KMS-11 (cell line): ENCODE data around the gene HBZ.

Source experiments
- H2AFZ ChIP-seq: fragments of 200-600 bp; sonication (generic); 2 replicates; pipeline ENCODE4 v1.6.1; 2016; ENCODE audit warnings: antibody characterized with exemption, mixed run types, low read depth
- H3K27ac ChIP-seq: fragments of 200-600 bp; sonication (generic); 2 replicates; pipeline ENCODE4 v1.6.1; 2016; ENCODE audit warnings: mild to moderate bottlenecking, mixed run types
- H3K27me3 ChIP-seq: fragments of 200-600 bp; sonication (generic); 2 replicates; pipeline ENCODE4 v1.6.1; 2017; ENCODE audit warnings: mild to moderate bottlenecking, low read depth, mixed run types, moderate library complexity; ENCODE audit not compliant: insufficient read depth
- H3K36me3 ChIP-seq: fragments of 200-600 bp; sonication (generic); 2 replicates; pipeline ENCODE4 v1.6.1; 2017; ENCODE audit warnings: mild to moderate bottlenecking, mixed run types; ENCODE audit not compliant: insufficient read depth
- H3K4me1 ChIP-seq: fragments of 200-600 bp; sonication (generic); 2 replicates; pipeline ENCODE4 v1.6.1; 2016; ENCODE audit warnings: mild to moderate bottlenecking, low read depth, mixed run types; ENCODE audit not compliant: poor library complexity, severe bottlenecking
- H3K4me2 ChIP-seq: fragments of 200-600 bp; sonication (generic); 2 replicates; pipeline ENCODE4 v1.7.0; 2016; ENCODE audit warnings: mild to moderate bottlenecking, mixed run types
- H3K4me3 ChIP-seq: fragments of 200-600 bp; sonication (generic); IDR thresholded peaks from 2 replicates; pipeline ENCODE4 v1.6.1; 2017; ENCODE audit warnings: low read depth, low read length, mixed read lengths; ENCODE audit not compliant: insufficient read depth
- H3K79me2 ChIP-seq: fragments of 200-600 bp; sonication (generic); 2 replicates; pipeline ENCODE4 v1.6.1; 2016; ENCODE audit warnings: low read depth, mixed run types; ENCODE audit not compliant: insufficient read depth
- H3K9ac ChIP-seq: fragments of 200-600 bp; sonication (generic); 2 replicates; pipeline ENCODE4 v1.6.1; 2016; ENCODE audit warnings: mild to moderate bottlenecking, mixed run types
- H4K20me1 ChIP-seq: fragments of 200-600 bp; sonication (generic); 2 replicates; pipeline ENCODE4 v1.6.1; 2016; ENCODE audit warnings: mild to moderate bottlenecking, mixed run types; ENCODE audit not compliant: insufficient read depth
- CTCF ChIP-seq: fragments of 200-600 bp; sonication (generic); conservative IDR thresholded peaks from 2 replicates; pipeline ENCODE4 v1.6.1; 2017; ENCODE audit warnings: low read depth, mild to moderate bottlenecking, antibody characterized with exemption, low read length, moderate library complexity, mixed read lengths

HBZ gene

GRCh38 chr16:117379-118365 lies 34.8 kb upstream of the HBZ start:
- no peak overlapping the region for H3K4me2 ChIP-seq
- peak; percentile 95 for TF ChIP-seq CTCF
- no peak overlapping the region for H2AFZ ChIP-seq

GRCh38 chr16:118857-119256 lies 33.6 kb upstream of the HBZ start:
- H3K4me3 ChIP-seq: no peak overlapping the region
- H3K4me1 ChIP-seq: peaks cover 11% of the 10 kb centered on the region
- H3K4me2 ChIP-seq: no peak overlapping the region
- H3K36me3 ChIP-seq: no peaks in the 10 kb centered on the region
- no peak overlapping the region for H3K9ac ChIP-seq
- H3K79me2 ChIP-seq: no peaks in the 10 kb centered on the region
- no peak for TF ChIP-seq CTCF
- H3K27me3 ChIP-seq: no peaks in the 10 kb centered on the region
- H2AFZ ChIP-seq: no peak overlapping the region
- peaks cover 3% of the 10 kb centered on the region; the same call in 1 of the 2 replicates for H4K20me1 ChIP-seq
- H3K27ac ChIP-seq: no peak overlapping the region

More at GRCh38 chr16:117379-118365, 34.8 kb upstream of the HBZ start:
- H3K79me2 ChIP-seq: no peaks in the 10 kb centered on the region
- H4K20me1 ChIP-seq: peaks cover 3% of the 10 kb centered on the region; the same call in 1 of the 2 replicates
- H3K9ac ChIP-seq: no peak overlapping the region
- no peaks in the 10 kb centered on the region for H3K27me3 ChIP-seq
- peaks cover 23% of the 10 kb centered on the region for H3K4me1 ChIP-seq
- no peaks in the 10 kb centered on the region for H3K36me3 ChIP-seq
- no peak overlapping the region for H3K27ac ChIP-seq
- H3K4me3 ChIP-seq: no peak overlapping the region

- Histone ChIP-seq H3K4me2 (no peak overlapping the region), H2AFZ (no peak overlapping the region), H3K9ac (no peak overlapping the region), H3K4me3 (no peak overlapping the region), H4K20me1 (peaks cover 3% of the 10 kb centered on the region; the same call in 1 of the 2 replicates), H3K36me3 (no peaks in the 10 kb centered on the region), H3K4me1 (peaks cover 7% of the 10 kb centered on the region), H3K79me2 (no peaks in the 10 kb centered on the region), H3K27me3 (no peaks in the 10 kb centered on the region), H3K27ac (no peak overlapping the region)
- TF ChIP-seq CTCF: no peak
Measured at GRCh38 chr16:119295-119694, 33.1 kb upstream of the HBZ start.

- no peak overlapping the region for H3K27ac ChIP-seq
- H2AFZ ChIP-seq: no peak overlapping the region
- no peaks in the 10 kb centered on the region for H3K27me3 ChIP-seq
- H4K20me1 ChIP-seq: peaks cover 3% of the 10 kb centered on the region; the same call in 1 of the 2 replicates
- no peak for TF ChIP-seq CTCF
- no peak overlapping the region for H3K4me2 ChIP-seq
- H3K4me1 ChIP-seq: peaks cover 3% of the 10 kb centered on the region
- no peaks in the 10 kb centered on the region for H3K79me2 ChIP-seq
- H3K36me3 ChIP-seq: no peaks in the 10 kb centered on the region
- no peak overlapping the region for H3K4me3 ChIP-seq
- no peak overlapping the region for H3K9ac ChIP-seq
Measured at GRCh38 chr16:119835-120491, 32.5 kb upstream of the HBZ start.
